ENCODE data around the gene ZNF610.
"Not testable (repeated sequence)": the region's sequence is repeated elsewhere in the genome, so short reads cannot be mapped to it uniquely, and the experiment has no call there.

ZNF610 gene

DNA sequence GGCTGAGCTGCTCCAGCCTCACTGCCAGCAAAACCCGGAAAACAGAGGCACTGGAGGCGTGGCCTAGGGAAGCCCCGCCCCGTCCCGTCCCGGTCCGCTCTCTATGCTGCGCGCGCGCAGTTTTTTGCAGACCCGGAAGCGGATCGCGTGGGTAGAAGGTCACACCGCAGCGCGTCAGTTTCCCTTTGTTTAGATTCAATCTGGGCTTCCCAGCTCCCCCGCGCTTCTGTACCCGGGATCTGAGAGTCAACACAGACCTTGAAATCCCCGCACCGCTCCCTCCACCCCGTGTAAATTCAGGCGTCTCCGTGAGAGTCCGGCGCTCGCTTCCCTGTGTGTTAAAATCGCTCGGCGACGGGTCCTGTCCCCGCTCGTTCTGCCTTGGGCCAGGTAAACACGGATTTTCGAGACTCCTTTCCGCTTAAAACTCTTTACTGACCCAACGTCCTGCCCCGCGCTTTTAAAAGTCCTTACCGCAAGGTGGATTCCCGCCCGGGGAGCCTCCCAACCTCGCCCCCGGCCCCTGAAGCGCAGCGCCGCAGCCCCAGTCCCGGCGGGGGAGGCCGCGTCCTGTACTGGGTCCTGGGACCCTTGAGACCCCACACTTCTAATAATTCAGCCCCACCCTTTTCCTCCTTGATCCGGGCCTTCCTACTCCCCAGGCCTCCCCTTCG is at the start of gene ZNF610:
TSS of gene ZNF610 (plus strand) at position 127 of the 674 bp plus-strand sequence. CDS start 12,930 bp downstream, outside the sequence.
- DNase-seq: peak; percentile 65

DNA sequence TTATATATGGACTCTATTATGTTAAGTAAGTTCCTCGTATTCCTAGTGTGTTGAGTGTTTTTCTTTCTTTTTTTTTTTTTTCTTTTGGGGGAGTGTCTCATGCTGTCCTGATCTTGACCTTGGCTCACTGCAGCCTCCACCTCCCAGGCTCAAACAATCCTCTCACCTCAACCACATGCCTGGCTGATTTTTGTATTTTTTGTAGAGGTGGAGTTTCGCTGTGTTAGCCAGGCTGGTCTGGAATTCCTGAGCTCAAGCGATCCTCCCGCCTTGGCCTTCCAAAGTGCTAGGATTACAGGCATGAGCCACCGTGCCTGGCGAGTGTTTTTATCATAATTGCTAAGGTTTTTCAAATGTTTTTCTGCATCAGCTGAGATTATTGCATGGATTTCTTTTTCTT is 49.8 kb upstream of the ZNF610 start:
- DNase-seq: no peak

DNA sequence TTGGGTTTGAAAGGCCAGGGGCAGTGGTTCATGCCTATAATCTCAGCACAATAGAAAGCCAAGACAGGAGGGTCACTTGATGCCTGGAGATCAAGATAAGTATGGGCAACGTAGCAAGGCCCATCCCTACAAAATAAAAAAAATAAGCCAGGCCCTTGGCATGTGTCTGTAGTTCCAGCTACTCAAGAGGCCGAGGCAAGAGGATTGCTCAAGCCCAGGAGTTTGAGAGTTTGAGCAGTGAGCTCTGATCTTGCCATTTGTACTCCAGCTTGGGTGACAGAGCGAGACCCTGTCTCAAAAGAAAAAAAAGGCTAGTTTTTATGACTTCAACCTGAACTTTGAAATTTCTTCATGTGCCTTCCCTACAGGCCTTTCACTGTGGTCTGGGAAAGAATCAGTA is 44.3 kb upstream of the ZNF610 start:
- DNase-seq: no peak

DNA sequence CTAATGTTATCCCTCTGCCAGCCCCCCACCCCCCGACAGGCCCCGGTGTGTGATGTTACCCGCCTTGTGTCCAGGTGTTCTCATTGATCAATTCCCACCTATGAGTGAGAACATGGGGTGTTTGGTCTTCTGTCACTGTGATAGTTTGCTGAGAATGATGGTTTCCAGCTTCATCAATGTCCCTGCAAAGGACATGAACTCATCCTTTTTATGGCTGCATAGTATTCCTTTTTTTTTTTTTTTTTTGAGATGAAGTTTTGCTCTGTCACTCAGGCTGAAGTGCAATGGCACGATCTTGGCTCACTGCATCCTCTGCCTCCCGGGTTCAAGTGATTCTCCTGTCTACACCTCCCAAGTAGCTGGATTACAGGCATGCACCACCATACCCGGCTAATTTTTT is 43.1 kb upstream of the ZNF610 start:
- DNase-seq: not testable (repeated sequence)

DNA sequence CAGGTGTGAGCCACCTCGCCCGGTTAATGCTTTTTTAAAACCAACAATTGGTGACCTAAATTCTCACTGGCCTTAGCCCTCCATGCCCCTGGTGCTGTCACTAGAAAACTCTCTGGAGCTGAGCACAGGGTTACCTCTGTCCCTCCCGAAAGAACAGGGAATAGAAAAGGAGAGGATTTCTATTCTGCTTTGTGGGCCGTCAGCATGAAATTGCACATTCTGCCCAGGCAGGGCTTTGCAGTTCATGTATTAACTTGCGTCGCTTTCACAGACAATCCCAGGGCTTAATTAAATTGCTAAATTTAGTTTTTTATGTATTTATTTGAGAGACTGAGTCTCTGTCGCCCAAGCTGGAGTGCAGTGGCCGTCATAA is 39.7 kb upstream of the ZNF610 start:
- DNase-seq: no peak

DNA sequence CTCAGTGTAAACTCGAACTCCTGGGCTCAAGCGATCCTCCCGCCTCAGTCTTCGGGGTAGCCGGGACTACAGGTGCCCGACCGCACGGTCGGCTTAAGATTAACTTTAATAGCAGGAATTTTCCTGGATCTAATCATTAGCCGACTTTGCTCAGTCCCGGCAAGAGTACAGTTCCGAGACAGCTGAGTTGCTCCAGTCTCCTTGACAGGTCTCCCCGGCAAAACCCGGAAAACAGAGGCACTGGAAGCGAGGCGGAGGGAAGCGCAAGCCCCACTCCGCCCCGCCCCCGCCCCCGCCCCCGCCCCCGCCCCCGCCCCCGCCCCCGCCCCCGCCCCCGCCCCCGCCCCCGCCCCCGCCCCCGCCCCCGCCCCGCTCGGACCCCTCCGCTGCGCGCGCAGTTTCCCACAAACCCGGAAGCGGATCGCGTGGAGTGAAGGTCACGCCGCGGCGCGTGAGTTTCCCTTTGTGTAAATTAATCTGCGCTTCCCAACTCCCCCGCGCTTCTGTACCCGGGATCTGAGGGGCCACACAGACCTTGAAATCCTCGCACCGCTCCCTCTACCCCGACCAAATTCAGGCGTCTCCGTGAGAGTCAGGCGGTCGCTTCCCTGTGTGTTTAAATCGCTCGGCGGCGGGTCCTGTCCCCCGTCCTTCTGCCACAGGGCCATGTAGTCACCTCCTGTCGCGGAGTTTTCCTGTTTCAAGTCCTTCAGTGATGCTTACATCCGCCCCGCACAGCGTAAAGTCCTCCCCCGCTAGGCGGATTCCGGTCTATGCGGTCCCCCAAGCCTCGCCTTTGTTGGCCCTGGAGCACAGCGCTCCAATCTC is 39.1 kb upstream of the ZNF610 start, which contains the start of gene ZNF480:
TSS of gene ZNF480 (plus strand) at position 397 of the 828 bp plus-strand sequence. CDS start 3,244 bp downstream, outside the sequence.
- DNase-seq: peak; percentile 70

DNA sequence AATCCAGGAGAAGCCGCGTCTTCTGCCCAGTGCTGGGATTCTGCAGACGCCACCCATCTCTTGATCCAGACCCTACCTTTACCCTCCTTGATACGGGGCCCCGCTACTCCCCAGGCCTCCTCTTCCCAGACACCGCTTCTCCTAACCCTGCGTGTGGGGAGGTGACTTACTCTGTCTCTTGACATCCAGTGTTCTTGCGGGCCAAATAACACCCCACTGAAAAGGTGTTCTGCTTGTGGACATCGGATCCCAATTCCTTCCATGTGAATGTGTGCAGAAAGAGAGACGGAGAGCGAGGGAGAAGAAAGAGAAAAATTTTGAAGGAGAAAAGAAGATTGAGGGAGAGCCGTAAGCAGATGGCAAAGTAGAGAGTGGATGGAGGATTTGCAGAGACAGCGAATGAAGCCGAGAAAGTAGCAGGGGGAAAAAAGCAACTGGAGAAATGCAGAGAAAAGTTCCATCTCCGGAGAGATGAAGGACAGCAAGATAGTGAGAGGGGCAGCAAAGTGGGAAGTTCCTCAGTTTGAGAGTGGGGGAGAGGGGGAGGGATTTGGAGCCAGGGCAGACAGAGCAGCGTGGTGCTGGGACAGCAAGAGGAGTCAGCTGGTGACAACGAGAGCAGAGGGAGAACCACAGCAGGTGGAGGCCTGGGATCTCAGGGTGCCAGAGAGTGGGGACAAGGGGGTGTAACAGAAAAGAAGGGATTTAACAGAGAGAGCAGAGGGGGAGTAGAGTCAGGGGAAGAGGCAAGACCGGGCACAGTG is 38.3 kb upstream of the ZNF610 start:
- no peak for DNase-seq

DNA sequence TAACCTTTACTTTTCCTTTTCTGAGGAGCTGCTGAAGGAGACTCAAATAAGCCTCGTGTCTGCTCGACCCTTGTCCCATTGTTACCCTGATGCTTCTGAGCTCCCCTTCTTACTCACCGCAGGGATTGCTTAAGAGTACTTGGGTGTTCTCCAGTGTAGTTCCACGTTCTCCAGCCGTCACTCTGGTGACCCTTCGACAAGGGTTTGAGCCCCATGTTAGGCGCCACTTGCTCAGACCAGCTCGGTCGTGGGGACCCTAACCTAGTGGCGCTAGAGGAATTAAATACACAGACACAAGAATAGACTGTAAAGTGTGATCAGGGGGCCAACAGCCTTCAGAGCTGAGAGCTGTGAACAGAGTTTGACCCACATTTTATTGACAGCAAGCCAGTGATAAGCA is 28.8 kb upstream of the ZNF610 start:
- no peak for DNase-seq

DNA sequence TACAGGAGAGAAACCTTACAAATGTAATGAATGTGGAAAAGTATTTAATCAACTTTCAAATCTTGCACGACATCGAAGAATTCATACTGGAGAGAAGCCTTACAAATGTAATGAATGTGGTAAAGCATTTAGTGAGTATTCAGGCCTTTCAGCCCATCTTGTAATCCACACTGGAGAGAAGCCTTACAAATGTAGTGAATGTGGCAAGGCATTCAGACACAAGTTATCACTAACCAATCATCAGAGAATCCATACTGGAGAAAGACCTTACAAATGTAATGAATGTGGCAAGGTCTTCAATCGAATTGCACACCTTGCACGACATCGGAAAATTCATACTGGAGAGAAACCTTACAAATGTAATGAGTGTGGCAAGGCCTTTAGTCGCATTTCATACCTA is 13.6 kb upstream of the ZNF610 start:
- no peak for DNase-seq

DNA sequence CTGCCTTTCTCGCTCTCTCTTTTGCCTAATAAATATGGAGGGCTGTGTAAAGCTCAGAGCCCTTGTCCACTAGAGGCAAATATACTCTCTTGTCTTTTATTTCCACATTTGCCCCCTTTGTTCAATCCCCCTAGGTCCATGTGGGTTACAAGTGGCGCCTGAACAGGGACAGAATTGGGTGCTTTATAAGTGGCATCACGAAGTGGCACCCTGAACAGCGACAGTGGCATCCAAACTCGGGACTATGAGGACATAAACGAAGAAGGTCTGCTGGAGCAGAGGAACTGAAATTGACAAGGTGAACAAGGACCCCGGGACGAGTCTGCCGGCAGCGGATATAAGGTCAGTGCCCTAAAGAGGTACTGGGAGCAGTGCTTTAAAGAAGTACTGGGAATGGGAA is 4.3 kb upstream of the ZNF610 start:
- no peak for DNase-seq

DNA sequence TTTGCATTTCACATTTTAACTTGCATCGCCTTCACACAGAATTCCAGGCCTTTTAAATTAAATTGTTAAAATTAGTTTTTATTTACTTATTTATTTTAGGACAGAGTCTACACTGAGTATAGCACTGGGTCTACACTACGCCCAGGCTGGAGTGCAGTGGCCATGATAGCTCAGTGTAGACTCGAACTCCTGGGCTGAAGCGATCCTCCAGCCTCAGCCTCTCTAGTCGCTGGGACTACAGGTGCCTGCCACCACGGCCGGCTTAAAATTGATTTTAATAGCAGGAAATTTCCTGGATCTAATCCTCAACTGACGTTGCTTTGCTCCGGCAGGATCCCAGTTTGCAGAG is 301 bp upstream of the ZNF610 start:
- no peak for DNase-seq

DNA sequence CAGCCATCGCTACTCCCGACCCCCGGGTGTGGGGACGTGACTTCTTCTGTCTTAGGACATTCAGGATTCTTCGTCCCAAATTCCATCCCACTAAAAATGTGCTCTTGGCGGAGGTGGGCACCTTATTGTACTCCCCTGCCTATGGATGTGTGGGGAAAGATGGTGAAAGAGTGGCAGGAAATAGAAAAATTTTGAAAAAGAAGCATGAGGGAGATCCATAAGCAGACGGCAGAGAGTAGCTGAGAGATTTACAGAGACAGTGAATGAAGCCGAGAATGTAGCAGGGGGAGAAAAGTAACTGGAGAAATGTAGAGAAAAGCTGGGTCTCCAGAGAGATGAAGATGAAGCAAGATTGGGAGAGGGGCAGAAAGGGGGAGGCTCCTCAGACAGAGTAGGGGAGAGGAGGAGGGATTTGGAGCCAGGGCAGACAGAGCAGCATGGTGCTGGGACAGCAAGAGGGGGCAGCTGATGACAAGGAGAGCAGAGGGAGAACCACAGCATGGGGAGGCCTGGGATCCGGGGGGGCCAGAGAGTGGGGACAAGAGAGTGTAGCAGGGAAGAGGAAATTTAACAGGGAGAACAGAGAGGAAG is 843 bp downstream of the ZNF610 start:
- no peak for DNase-seq

DNA sequence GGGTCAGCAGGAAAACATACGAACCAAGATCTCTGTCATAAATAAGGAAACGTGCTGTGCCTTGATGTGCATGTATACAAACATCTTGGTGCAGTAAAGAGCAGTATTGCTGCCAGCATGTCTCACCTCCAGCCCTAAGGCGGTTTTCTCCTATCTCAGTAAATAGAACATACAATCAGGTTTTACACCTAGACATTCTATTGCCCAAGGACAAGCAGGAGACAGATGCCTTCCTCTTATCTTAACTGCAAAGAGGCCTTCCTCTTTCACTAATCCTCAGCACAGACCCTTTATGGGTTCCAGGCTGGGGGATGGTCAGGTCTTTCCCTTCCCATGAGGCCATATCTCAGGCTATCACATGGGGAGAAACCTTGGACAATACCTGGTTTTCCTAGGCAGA is 3.0 kb downstream of the ZNF610 start:
- DNase-seq: not testable (repeated sequence)

DNA sequence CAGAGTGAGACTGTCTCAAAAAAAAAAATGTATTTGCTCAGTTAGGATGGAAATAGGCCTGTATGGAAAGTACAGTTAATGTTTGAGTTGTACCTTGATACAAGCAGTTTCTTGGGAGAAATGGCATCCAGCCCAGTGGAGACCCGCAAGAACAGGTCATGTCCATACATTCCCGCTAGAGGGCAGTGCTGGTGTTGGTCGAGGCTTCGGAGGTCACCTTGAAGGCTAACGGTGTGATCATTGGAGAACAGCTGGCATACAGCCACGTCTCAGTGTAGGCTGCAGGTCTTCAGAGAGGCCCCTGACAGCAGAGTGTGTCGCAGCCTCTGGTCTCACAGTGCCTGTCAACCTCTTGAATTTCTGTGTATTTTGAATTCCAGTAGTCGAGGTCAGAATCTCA is 7.5 kb downstream of the ZNF610 start:
- no peak for DNase-seq

DNA sequence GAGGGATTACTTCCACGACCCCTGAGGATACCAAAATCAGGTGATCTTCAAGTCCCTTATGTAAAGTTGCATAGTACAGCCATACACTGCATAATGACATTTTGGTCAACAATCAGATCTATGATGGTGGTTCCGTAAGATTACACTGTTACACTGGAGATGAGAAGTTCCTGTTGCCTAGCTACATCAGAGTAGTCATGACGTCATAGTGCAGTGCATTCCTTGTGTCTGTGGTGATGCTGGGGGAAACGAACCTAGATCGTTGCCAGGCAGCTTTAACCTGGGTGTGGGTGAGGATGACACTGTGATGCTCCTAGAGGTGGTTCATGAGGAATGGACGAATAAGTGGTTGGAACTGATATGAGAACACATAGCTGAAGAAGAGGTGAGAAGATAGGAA is 9.1 kb downstream of the ZNF610 start:
- DNase-seq: no peak

DNA sequence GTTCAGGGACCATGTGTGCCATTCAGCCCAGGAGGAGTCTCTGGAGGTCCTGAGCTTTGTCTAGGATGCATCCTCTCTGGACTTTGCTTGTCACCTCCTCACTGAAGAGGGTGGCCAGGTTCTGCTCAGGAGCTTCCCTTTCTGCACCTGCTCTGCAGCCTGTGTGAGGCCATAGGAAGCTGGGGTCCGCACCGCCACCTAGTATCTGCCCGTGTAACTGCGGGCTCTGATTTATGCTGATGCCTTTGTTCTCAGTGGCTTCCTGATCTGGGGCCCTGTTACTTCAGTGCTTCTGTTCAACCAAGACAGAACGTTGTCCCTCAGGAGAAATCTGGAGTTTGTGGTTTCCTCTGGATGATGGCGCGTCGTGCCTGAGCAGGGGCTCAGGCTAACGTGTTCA is 15.5 kb downstream of the ZNF610 start:
- DNase-seq: no peak

DNA sequence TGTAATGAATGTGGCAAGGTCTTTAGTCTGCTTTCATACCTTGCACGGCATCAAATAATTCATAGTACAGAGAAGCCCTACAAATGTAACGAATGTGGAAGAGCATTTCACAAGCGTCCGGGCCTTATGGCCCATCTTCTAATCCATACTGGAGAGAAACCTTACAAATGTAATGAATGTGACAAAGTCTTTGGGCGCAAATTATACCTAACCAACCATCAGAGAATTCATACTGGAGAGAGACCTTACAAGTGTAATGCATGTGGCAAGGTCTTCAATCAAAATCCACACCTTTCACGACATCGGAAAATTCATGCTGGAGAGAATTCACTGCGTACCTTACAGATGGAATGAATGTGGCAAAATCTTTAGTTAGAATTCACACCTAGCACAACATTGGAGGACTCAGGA is 30.4 kb downstream of the ZNF610 start:
- no peak for DNase-seq

DNA sequence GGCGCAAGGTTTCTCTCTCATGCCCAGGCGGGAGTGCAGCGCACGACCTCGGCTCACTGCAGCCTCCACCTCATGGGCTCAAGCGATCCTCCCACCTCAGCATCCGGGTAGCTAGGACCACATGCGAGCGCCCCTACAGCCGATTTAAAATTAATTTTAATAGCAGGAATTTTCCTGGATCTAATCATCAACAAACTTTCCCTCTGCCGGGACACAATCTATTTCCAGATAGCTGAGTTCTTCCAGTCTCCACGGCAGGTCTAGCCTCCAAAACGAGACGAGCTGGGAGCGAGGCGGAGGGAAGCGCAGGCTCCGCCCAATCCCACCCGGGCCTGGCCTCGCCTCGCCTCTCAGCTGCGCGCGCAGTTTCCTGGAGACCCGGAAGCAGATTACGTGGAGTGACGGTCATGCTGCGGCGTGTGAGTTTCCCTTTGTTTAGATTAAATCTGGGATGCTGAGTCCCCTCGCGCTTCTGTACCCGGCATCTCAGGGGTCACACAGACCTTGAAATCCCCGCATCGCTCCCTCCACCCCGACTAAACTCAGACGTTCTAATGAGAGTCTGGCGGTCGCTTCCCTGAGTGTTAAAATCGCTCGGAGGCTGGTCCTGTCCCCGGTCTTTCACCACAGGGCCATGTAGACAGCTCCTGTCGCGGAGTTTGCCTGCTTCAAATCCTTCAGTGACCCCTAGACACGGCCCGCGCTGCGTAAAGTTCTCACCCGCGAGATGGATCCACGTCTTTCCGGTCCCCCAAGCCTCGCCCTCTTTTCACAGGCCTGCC is 33.7 kb downstream of the ZNF610 start, which contains the start of gene ZNF880:
TSS of gene ZNF880 (plus strand) at position 365 of the 782 bp plus-strand sequence. CDS start at position 408, 43 bp downstream.
- DNase-seq: peak; percentile 12

DNA sequence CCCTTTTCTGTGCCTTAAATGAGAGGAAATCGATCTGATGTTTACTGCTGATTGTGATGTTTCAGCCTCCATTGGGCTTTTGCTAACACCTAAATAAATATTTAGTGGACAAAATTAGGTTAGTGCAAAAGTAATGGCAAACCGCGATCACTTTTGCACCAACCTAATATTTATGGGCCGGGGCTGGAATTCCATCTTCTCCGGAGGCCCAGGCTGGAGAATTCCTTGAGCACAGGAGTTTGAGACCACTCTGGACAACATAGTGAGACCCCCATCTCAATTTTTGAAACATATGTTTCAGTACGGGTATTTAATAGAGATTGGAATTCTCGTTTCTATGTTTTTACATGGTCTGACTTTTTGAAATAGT is 34.3 kb downstream of the ZNF610 start:
- DNase-seq: no peak

DNA sequence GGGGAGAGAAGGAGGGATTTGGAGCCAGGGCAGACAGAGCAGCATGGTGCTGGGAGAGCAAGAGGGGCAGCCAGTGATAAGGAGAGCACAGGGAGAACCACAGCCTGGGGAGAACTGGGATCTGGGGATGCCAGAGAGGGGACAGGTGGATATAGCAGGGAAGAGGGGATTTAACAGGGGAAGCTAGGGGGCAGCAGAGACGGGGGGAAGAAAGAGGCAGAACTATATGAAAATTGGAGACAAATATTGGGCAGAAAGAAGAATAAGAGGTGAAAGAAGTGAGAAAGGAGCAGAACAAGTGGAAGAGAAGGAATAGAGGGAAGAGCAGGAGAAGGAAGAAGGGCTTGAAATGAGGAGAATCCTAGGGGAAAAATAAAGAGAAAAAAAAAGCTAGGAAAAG is 55.1 kb downstream of the ZNF610 start:
- DNase-seq: no peak

DNA sequence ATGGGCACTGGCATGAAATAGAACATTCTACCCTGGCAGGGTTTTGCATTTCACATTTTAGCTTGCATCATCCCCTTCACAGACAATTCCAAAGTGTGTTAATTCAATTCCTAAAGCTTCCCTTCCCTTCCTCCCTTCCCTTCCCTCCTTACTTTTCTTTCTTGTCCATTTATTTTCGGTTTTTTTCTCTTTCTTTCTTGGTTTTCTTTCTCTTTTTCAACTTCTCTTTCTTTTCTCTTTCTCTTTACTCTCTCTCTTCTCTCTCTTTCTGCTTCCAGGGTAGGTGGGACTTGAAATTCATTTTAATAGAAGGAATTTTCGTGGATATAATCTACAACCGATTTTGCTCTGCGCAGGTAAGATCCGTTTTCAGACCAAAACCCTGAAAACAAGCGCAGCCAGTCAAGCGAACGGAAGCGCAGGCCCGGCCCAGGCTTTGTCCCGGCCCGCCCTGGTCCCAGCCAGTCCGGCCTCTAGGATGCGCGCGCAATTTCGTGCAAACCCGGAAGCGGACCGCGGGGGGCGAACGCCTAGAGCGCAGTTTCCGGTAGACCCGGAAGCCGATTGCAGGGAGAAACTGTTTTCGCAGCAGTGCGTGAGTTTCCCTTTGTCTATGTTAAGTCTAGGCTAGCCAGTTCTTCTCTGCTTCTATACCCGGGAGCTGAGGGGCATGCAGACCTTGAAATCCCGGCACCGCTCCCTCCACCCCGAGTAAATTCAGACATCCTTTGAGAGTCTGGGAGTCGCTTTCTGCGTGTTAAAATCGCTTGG is 61.5 kb downstream of the ZNF610 start, which contains the start of gene ZNF528:
TSS of gene ZNF528 (plus strand) at position 540 of the 771 bp plus-strand sequence. CDS start 4,165 bp downstream, outside the sequence.
- DNase-seq: peak; percentile 63

Measured in NCI-H2107 (cell line).